Body of pancreas (tissue), 4 donors: ENCODE data around the gene CASZ1.

Experiments used
- CTCF ChIP-seq, 7 experiments: fragments of 450-650 bp in 4 of 7; fragments of 200-600 bp in 3 of 7; sonication (generic) in 3 of 7; IDR thresholded peaks; one replicate each; pipeline ENCODE4 v1.5.1; 2016 to 2019; ENCODE audit warnings: antibody characterized with exemption in 7 of 7
- POLR2A ChIP-seq, 3 donors: fragments of 450-650 bp; IDR thresholded peaks; one replicate each; pipeline ENCODE4 v1.6.1; 2016; ENCODE audit warnings: antibody characterized with exemption in 3 of 3, mild to moderate bottlenecking in 2 of 3

- TF ChIP-seq CTCF (IDR thresholded peaks at IDR 0.05) (no peak), POLR2A (IDR thresholded peaks at IDR 0.05) (no peak)
Measured at GRCh38 chr1:10676963-10677362, 119.5 kb downstream of the CASZ1 start.
